Thoracic aorta (tissue), 2 donors: Measurements from ENCODE around the gene ZNF786. TPM values are rescaled to one million over a fixed set of nuclear protein-coding genes. Genes with fewer than 3 reads are reported as not detected.

Experiments
- ATAC-seq: fragments of 150-250 bp; one replicate; pipeline ENCODE4 v1.8.0; 2017; ENCODE audit warnings: low read depth; ENCODE audit not compliant: insufficient number of reproducible peaks, low FRiP score
- DNase-seq: peaks from one replicate; pipeline ENCODE4 v3.0.0-alpha.2; 2020; ENCODE audit warnings: low spot score
- H3K27ac ChIP-seq, 2 donors: fragments of 200-600 bp; sonication (generic); 1 replicate in 1 of 2; 2 replicates in 1 of 2; pipeline ENCODE4 v1.5.1; 2016; ENCODE audit warnings: mild to moderate bottlenecking in 2 of 2, moderate library complexity in 2 of 2
- H3K27me3 ChIP-seq: fragments of 200-600 bp; sonication (generic); replicated peaks from 2 replicates; pipeline ENCODE4 v1.6.0; 2016; ENCODE audit warnings: mild to moderate bottlenecking; ENCODE audit not compliant: insufficient read depth
- H3K36me3 ChIP-seq: fragments of 200-600 bp; sonication (generic); one replicate; pipeline ENCODE4 v1.5.1; 2016
- H3K4me1 ChIP-seq, 2 donors: fragments of 200-600 bp; sonication (generic); 1 replicate in 1 of 2; 2 replicates in 1 of 2; pipeline versions ENCODE4 v1.5.1 to v1.6.0; 2016; ENCODE audit warnings: low read depth in 2 of 2, mild to moderate bottlenecking in 1 of 2; ENCODE audit not compliant: control insufficient read depth in 1 of 2
- H3K4me3 ChIP-seq: fragments of 200-600 bp; sonication (generic); 2 replicates; pipeline ENCODE4 v1.5.1; 2016; ENCODE audit warnings: mild to moderate bottlenecking
- H3K9me3 ChIP-seq: fragments of 200-600 bp; sonication (generic); 2 replicates; pipeline ENCODE4 v1.5.1; 2016
- total RNA-seq, 2 donors: library from RNA; depleted of rRNA; stranded (reverse); fragments of >200 nt; gene quantifications; one replicate each; pipeline versions ENCODE4 v1.1.0 to v1.2.3, GENCODE V29; 2016
- TF ChIP-seq, protein P1 (sequence below): fragments of 200-600 bp; sonication (generic); IDR thresholded peaks from one replicate; pipeline ENCODE4 v1.5.1; 2019; ENCODE audit warnings: antibody characterized with exemption

ZNF786 gene
- total RNA-seq, 2 donors from 2014 or later = 9.2 to 11.4 TPM

DNA sequence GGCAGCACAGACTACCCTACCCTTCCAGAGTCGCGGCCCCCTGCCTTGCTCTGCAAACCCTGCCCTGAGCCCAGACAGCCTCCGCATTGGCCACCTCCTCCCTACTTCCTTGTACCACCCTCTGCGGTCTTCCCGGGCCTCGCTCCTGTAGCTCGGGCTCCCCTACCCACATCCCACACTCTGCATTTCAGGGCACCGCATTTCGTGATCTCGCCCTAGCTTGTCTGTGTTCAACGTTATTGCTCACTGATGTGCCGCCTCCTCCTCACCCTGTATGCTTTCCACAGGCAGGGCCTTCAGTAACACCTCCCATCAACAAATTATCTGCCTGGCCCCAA lies 68.8 kb downstream of the ZNF786 start:
- TF ChIP-seq, protein P1, sequence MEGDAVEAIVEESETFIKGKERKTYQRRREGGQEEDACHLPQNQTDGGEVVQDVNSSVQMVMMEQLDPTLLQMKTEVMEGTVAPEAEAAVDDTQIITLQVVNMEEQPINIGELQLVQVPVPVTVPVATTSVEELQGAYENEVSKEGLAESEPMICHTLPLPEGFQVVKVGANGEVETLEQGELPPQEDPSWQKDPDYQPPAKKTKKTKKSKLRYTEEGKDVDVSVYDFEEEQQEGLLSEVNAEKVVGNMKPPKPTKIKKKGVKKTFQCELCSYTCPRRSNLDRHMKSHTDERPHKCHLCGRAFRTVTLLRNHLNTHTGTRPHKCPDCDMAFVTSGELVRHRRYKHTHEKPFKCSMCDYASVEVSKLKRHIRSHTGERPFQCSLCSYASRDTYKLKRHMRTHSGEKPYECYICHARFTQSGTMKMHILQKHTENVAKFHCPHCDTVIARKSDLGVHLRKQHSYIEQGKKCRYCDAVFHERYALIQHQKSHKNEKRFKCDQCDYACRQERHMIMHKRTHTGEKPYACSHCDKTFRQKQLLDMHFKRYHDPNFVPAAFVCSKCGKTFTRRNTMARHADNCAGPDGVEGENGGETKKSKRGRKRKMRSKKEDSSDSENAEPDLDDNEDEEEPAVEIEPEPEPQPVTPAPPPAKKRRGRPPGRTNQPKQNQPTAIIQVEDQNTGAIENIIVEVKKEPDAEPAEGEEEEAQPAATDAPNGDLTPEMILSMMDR = no peak
- ATAC-seq (no peak), DNase-seq (no peak)
- Histone ChIP-seq H3K9me3 (no peaks in the 10 kb centered on the region), H3K36me3 (peaks cover 10% of the 10 kb centered on the region), H3K4me3 (no peak overlapping the region), H3K4me1 (peaks cover 0 to 8% of the 10 kb centered on the region in 2 donors), H3K27me3 (no peaks in the 10 kb centered on the region), H3K27ac (no peak overlapping the region)

DNA sequence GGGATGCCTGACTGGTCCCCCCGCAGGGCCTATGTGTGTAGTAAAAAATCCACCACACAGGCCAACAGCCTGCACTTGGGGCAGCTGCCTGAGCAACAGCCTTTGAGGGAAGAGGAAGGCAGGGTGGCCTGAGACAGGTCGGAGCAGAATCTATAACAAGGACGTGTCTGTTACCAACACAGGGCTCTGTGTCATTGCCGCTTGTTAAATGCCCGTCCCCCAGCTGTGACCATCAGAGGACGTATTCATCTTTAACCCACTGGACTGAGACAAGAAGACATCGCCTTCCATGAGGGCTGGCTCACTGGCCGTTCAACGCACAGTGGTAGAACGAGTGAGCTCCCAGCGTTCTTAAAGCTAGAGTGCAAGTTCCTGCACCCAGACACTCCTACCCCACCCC lies 70.0 kb downstream of the ZNF786 start:
- no peaks in the 10 kb centered on the region for H3K4me1 ChIP-seq
- H3K27me3 ChIP-seq = no peaks in the 10 kb centered on the region
- H3K4me3 ChIP-seq = no peak overlapping the region
- TF ChIP-seq, protein P1 = no peak
- DNase-seq = no peak
- no peak overlapping the region for H3K27ac ChIP-seq
- peaks cover 17% of the 10 kb centered on the region for H3K36me3 ChIP-seq
- H3K9me3 ChIP-seq = no peaks in the 10 kb centered on the region
- ATAC-seq = no peak

Other genes with a start within 250 kb of the ZNF786 start
- 1 to 10 TPM in 1 of 2 donors, not detected in 1; 2.4 TPM for gene EZH2, start 206.4 kb downstream of the ZNF786 start, total RNA-seq
- 10 to 100 TPM; 81.8 to 87.3 TPM for gene PDIA4, start 62.2 kb downstream of the ZNF786 start, total RNA-seq
- 1 to 10 TPM; 3.1 to 3.4 TPM for gene ZNF425, start 35.6 kb upstream of the ZNF786 start, total RNA-seq
- 10 to 100 TPM; 16.2 to 31.5 TPM for gene ZNF398, start 56.7 kb upstream of the ZNF786 start, total RNA-seq
- 10 to 100 TPM; 11.1 to 20.7 TPM for gene ZNF282, start 104.8 kb upstream of the ZNF786 start, total RNA-seq
- gene ZNF212, start 148.9 kb upstream of the ZNF786 start, total RNA-seq = 1 to 10 TPM; 6.6 to 8.3 TPM
- gene ZNF783, start 171.5 kb upstream of the ZNF786 start, total RNA-seq = 10 to 100 TPM; 23.6 to 28.9 TPM